A549 (cell line): Measurements from ENCODE around the gene C10orf105. TPM values are rescaled to one million over a fixed set of nuclear protein-coding genes. Genes with fewer than 3 reads are reported as not detected.

ENCODE experiments used
- ATAC-seq, 2 experiments: fragments of 200-7000 bp in 1 of 2; fragments of >200 bp in 1 of 2; cut with Nextera tagmentation in 1 of 2; cut with Tn5 transposase in 1 of 2; 3 replicates each; pipeline versions ENCODE4 v1.8.0 to v1.9.1; 2018 to 2020; ENCODE audit warnings: mild to moderate bottlenecking in 1 of 2, moderate library complexity in 1 of 2
- CTCF ChIA-PET: fragments of 300-600 bp; sonication (Branson Sonifier 250); formaldehyde crosslinking; extraction: SDS; loops from one replicate; lab custom pipeline; 2021; ENCODE audit warnings: antibody characterized with exemption, inconsistent platforms; lab: Yijun Ruan, JAX
- POLR2A ChIA-PET: fragments of 350-600 bp; formaldehyde crosslinking; extraction: SDS; loops from one replicate; lab custom pipeline; 2021; ENCODE audit warnings: antibody characterized with exemption, inconsistent platforms; lab: Yijun Ruan, JAX
- DNase-seq, 2 experiments: peaks; one replicate each; pipeline versions ENCODE4 v3.0.0 to v3.0.0-alpha.2; 2011 to 2016; ENCODE audit warnings: low read depth in 1 of 2, low spot score in 1 of 2
- FAIRE-seq: peaks from 2 replicates; lab custom pipeline; 2011; peaks lifted over from hg19 to GRCh38; lab: Jason Lieb, UNC
- H3K27ac ChIP-seq, 2 experiments: fragments of >200 bp; sonication (Bioruptor Twin); formaldehyde crosslinking; 3 replicates each; pipeline ENCODE4 v1.5.1; 2016 to 2017
- H3K4me1 ChIP-seq: fragments of >200 bp; sonication (Bioruptor Twin); formaldehyde crosslinking; 3 replicates; pipeline ENCODE4 v1.6.1; 2016
- H3K4me2 ChIP-seq: fragments of >200 bp; sonication (Bioruptor Twin); formaldehyde crosslinking; 3 replicates; pipeline ENCODE4 v1.6.1; 2016
- H3K4me3 ChIP-seq: fragments of >200 bp; sonication (Bioruptor Twin); formaldehyde crosslinking; 3 replicates; pipeline ENCODE4 v1.5.1; 2016
- H3K9me3 ChIP-seq: fragments of >200 bp; sonication (Bioruptor Twin); formaldehyde crosslinking; 3 replicates; pipeline ENCODE4 v1.6.1; 2016
- CBX2 ChIP-seq: fragments of 200-600 bp; sonication (generic); IDR thresholded peaks from 2 replicates; pipeline ENCODE4 v1.6.1; 2016; ENCODE audit warnings: low read depth, mild to moderate bottlenecking, borderline replicate concordance
- E2F6 ChIP-seq: IDR thresholded peaks from 2 replicates; pipeline ENCODE4 v1.6.1; 2012; ENCODE audit warnings: low read depth, borderline replicate concordance
- EHF ChIP-seq: fragments of 250-450 bp; sonication (Bioruptor Pico); IDR thresholded peaks from 2 replicates; pipeline ENCODE4 v1.5.0; 2020; ENCODE audit warnings: mild to moderate bottlenecking
- ESRRA ChIP-seq: fragments of 150-350 bp; IDR thresholded peaks from 2 replicates; pipeline ENCODE4 v1.6.1; 2014; ENCODE audit warnings: mild to moderate bottlenecking, low read length, borderline replicate concordance
- FOSB ChIP-seq: fragments of 250-450 bp; sonication (Bioruptor Pico); IDR thresholded peaks from 2 replicates; pipeline ENCODE4 v1.5.0; 2020; ENCODE audit warnings: mild to moderate bottlenecking, moderate library complexity
- FOSL2 ChIP-seq, 2 experiments: fragments of 450-650 bp in 1 of 2; fragments of >200 bp in 1 of 2; sonication (Bioruptor Twin) in 1 of 2; formaldehyde crosslinking; IDR thresholded peaks; 2 replicates each; pipeline versions ENCODE4 v1.5.0 to v1.6.1; 2016 to 2020; ENCODE audit warnings: mild to moderate bottlenecking in 1 of 2, moderate library complexity in 1 of 2
- HEYL ChIP-seq: fragments of 250-450 bp; sonication (Bioruptor Pico); IDR thresholded peaks from 2 replicates; pipeline ENCODE4 v1.8.0; 2021; ENCODE audit warnings: mild to moderate bottlenecking, moderate library complexity
- HMGXB4 ChIP-seq: fragments of 250-450 bp; sonication (Bioruptor Pico); IDR thresholded peaks from 2 replicates; pipeline ENCODE4 v1.5.0; 2021; ENCODE audit warnings: mild to moderate bottlenecking, moderate library complexity, borderline replicate concordance
- HOXA7 ChIP-seq: fragments of 250-450 bp; sonication (Bioruptor Pico); IDR thresholded peaks from 2 replicates; pipeline ENCODE4 v1.5.0; 2020; ENCODE audit warnings: mild to moderate bottlenecking, moderate library complexity
- HOXB13 ChIP-seq: fragments of 250-450 bp; sonication (Bioruptor Pico); IDR thresholded peaks from 2 replicates; pipeline ENCODE4 v1.5.0; 2020; ENCODE audit warnings: low read depth, mild to moderate bottlenecking, moderate library complexity
- HOXB5 ChIP-seq: fragments of 250-450 bp; sonication (Bioruptor Pico); IDR thresholded peaks from 2 replicates; pipeline ENCODE4 v1.5.0; 2020; ENCODE audit warnings: mild to moderate bottlenecking, moderate library complexity
- KDM1A ChIP-seq: fragments of 200-600 bp; sonication (generic); IDR thresholded peaks from 2 replicates; pipeline ENCODE4 v1.6.1; 2016; ENCODE audit warnings: low read depth, mild to moderate bottlenecking
- KDM5A ChIP-seq: fragments of 200-600 bp; sonication (generic); IDR thresholded peaks from 2 replicates; pipeline ENCODE4 v1.6.1; 2016; ENCODE audit warnings: antibody characterized with exemption, mild to moderate bottlenecking
- MAFK ChIP-seq: fragments of 450-650 bp; IDR thresholded peaks from 2 replicates; pipeline ENCODE4 v1.6.1; 2014; ENCODE audit not compliant: partially characterized antibody
- MAZ ChIP-seq: fragments of 150-350 bp; IDR thresholded peaks from 2 replicates; pipeline ENCODE4 v1.6.1; 2014; ENCODE audit warnings: antibody characterized with exemption, low read depth, low read length, borderline replicate concordance
- MYC ChIP-seq: IDR thresholded peaks from 2 replicates; pipeline ENCODE4 v1.6.1; 2012; ENCODE audit warnings: mild to moderate bottlenecking, inconsistent platforms, low read length, improper control_type of control experiment, borderline replicate concordance
- NFE2L2 ChIP-seq: fragments of 150-350 bp; conservative IDR thresholded peaks from 2 replicates; pipeline ENCODE4 v1.6.1; 2014; ENCODE audit warnings: low read length
- PHF8 ChIP-seq: fragments of 200-600 bp; sonication (generic); IDR thresholded peaks from 2 replicates; pipeline ENCODE4 v1.6.1; 2016; ENCODE audit warnings: low read depth, mild to moderate bottlenecking, antibody characterized with exemption, moderate library complexity, borderline replicate concordance
- POLR2A ChIP-seq: IDR thresholded peaks from 2 replicates; pipeline ENCODE4 v1.6.1; 2012; ENCODE audit warnings: mild to moderate bottlenecking, low read length
- RAD21 ChIP-seq, 2 experiments: fragments of >200 bp in 1 of 2; sonication (Bioruptor Twin) in 1 of 2; formaldehyde crosslinking in 1 of 2; IDR thresholded peaks in 1 of 2; conservative IDR thresholded peaks in 1 of 2; 2 replicates in 1 of 2; 3 replicates in 1 of 2; pipeline ENCODE4 v1.6.1; 2012 to 2018; ENCODE audit warnings: inconsistent platforms in 1 of 2
- RARB ChIP-seq: fragments of 250-450 bp; sonication (Bioruptor Pico); IDR thresholded peaks from 2 replicates; pipeline ENCODE4 v1.8.0; 2021; ENCODE audit warnings: mild to moderate bottlenecking, moderate library complexity
- RFX5 ChIP-seq: fragments of 450-650 bp; IDR thresholded peaks from 2 replicates; pipeline ENCODE4 v1.7.1; 2014; ENCODE audit warnings: antibody characterized with exemption, mild to moderate bottlenecking, moderate library complexity
- SMC3 ChIP-seq: fragments of >200 bp; sonication (Bioruptor Twin); formaldehyde crosslinking; IDR thresholded peaks from 3 replicates; pipeline ENCODE4 v1.6.1; 2018; ENCODE audit warnings: inconsistent platforms
- SREBF2 ChIP-seq: fragments of 450-650 bp; IDR thresholded peaks from 2 replicates; pipeline ENCODE4 v1.6.1; 2014; ENCODE audit warnings: mild to moderate bottlenecking, moderate library complexity
- ZC3H11A ChIP-seq: fragments of 450-650 bp; IDR thresholded peaks from 2 replicates; pipeline ENCODE4 v1.6.1; 2014; ENCODE audit warnings: antibody characterized with exemption, mild to moderate bottlenecking
- ZFP36 ChIP-seq: fragments of 450-650 bp; IDR thresholded peaks from 2 replicates; pipeline ENCODE4 v1.6.1; 2014; ENCODE audit warnings: borderline replicate concordance; ENCODE audit not compliant: partially characterized antibody
- ZNF302 ChIP-seq: fragments of 250-450 bp; sonication (Bioruptor Pico); IDR thresholded peaks from 2 replicates; pipeline ENCODE4 v1.9.0; 2021; ENCODE audit warnings: inconsistent platforms, mild to moderate bottlenecking, moderate library complexity
- WGBS: methylation state at CpG from one replicate; pipeline ENCODE4 v1.1.6; 2017; ENCODE audit errors: missing lambda C conversion rate; 5-methylcytosine and 5-hydroxymethylcytosine counted together
- polyA plus RNA-seq, 4 experiments: library from polyadenylated mRNA; depleted of rRNA in 3 of 4; stranded (reverse); fragments of >200 nt; fragmentation: RNase III in 1 of 4; extraction: RNeasy Plus Mini Kit Qiagen cat#74134 plus additional on column Dnase treatment in 1 of 4; gene quantifications; 2 replicates in 3 of 4; 3 replicates in 1 of 4; pipeline ENCODE4 v1.2.3, GENCODE V29; 2011 to 2017
- TF ChIP-seq, protein P1 (sequence below): fragments of >200 bp; sonication (Bioruptor Twin); formaldehyde crosslinking; IDR thresholded peaks from 2 replicates; pipeline ENCODE4 v1.6.1; 2016
- TF ChIP-seq, protein P2 (sequence below): fragments of 450-650 bp; IDR thresholded peaks from 2 replicates; pipeline ENCODE4 v1.6.1; 2014; ENCODE audit warnings: antibody characterized with exemption

C10orf105 gene
- polyA plus RNA-seq, 2 of the 4 experiments (the other 2 are of a cell fraction), result not detected

DNA sequence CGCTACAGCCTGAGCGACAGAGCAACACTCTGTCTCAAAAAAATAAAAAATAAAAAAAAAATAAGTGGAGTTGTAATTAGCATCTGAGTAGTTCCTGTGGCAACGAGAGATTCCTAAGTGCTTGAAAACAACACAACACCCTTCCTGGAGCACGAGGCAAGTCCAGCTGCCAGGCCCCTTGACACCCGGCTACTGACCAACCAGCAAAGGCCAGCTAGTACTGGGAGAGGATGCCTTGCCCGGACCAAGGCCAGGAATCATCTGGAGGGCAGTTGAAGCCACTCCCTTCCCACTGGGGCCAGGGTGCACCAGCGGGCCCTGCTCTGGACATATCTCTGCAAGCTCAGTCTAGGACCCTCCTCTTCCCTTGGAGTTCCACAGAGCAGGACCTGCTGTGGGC lies 536 bp downstream of the C10orf105 start:
- H3K4me1 ChIP-seq, result peaks cover 3% of the 10 kb centered on the region
- ATAC-seq, result no peak
- no peak overlapping the region for H3K4me3 ChIP-seq
- DNase-seq, result no peak
- POLR2A ChIA-PET, result no interaction called here
- WGBS, result 72% methylated on average over 7 of the region's 7 CpGs
- no peak overlapping the region for H3K27ac ChIP-seq
- no peak overlapping the region for H3K4me2 ChIP-seq
- TF ChIP-seq CBX2 (no peak), KDM5A (no peak), ZC3H11A (no peak), NFE2L2 (no peak), SMC3 (no peak), SREBF2 (no peak), MAZ (no peak), EHF (no peak), HOXB5 (CRISPR knock-in tag) (no peak), RFX5 (no peak), RARB (CRISPR knock-in tag) (no peak), E2F6 (no peak), MAFK (no peak), HMGXB4 (CRISPR knock-in tag) (no peak), KDM1A (no peak), HOXB13 (CRISPR knock-in tag) (no peak), ZFP36 (no peak), HEYL (CRISPR knock-in tag) (no peak)
- TF ChIP-seq, protein P1, sequence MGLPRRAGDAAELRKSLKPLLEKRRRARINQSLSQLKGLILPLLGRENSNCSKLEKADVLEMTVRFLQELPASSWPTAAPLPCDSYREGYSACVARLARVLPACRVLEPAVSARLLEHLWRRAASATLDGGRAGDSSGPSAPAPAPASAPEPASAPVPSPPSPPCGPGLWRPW, result no peak
- TF ChIP-seq, protein P2, sequence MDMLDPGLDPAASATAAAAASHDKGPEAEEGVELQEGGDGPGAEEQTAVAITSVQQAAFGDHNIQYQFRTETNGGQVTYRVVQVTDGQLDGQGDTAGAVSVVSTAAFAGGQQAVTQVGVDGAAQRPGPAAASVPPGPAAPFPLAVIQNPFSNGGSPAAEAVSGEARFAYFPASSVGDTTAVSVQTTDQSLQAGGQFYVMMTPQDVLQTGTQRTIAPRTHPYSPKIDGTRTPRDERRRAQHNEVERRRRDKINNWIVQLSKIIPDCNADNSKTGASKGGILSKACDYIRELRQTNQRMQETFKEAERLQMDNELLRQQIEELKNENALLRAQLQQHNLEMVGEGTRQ, result no peak
- CTCF ChIA-PET, result interaction anchor here (0.7 to 3.1 kb wide), 5 partner anchors 12 to 177 kb away, joined by 3 to 23 read pairs (median 5); partner anchors contain the start of gene VSIR
- no peak for FAIRE-seq
- H3K9me3 ChIP-seq, result no peaks in the 10 kb centered on the region

DNA sequence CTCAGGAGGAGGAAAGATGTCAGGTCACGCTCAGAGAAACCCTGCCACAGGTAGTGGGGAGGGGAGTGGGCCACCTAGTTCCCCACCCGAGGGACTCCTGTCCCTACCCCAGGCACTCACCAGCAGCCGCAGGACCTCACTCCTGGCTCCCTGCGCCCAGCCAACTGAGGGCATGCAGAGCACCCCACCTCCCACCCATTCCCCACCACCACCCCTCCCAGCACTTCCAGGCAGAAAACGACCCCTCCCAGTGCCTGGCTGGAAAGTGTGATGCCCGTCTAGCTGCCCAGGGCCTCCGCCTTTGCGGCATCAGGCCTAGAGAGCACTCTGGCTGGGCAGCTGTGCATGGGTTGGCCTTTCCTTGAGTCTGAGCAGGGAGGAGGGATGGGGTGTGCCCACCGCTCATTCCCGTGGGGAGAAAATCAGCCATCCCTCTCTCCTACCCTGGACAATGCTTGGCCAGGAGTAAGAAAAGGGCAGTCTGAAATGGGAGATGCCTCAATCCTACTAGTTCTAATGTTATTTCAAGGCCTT lies 1.3 kb downstream of the C10orf105 start:
- WGBS, result 92% methylated on average over 8 of the region's 10 CpGs
- POLR2A ChIA-PET, result interaction anchor here (1.0 kb wide), 1 partner anchor 498 kb away, joined by 5 read pairs; the partner anchor contains the start of gene ASCC1
- ATAC-seq, result no peak
- H3K4me1 ChIP-seq, result peaks cover 10% of the 10 kb centered on the region
- CTCF ChIA-PET, result interaction anchor here (0.6 to 5.3 kb wide), 7 partner anchors 7 to 353 kb away, joined by 3 to 42 read pairs (median 10); partner anchors contain the start of gene VSIR
- H3K4me3 ChIP-seq, result no peak overlapping the region
- DNase-seq, result no peak
- no peaks in the 10 kb centered on the region for H3K9me3 ChIP-seq
- no peak for FAIRE-seq
- peak overlapping the region in 1 of 2 experiments; percentile 1; a peak in 1 of 6 replicates for H3K27ac ChIP-seq
- H3K4me2 ChIP-seq, result no peak overlapping the region
- TF ChIP-seq RARB (CRISPR knock-in tag) (no peak), NFE2L2 (no peak), RAD21 (conservative IDR thresholded peaks at IDR 0.05 in 1 of 2, IDR thresholded peaks at IDR 0.05 in 1 of 2) (no peak), POLR2A (no peak), HOXA7 (CRISPR knock-in tag) (no peak), ZNF302 (no peak), FOSB (CRISPR knock-in tag) (no peak), PHF8 (no peak), HMGXB4 (CRISPR knock-in tag) (no peak), E2F6 (no peak), RFX5 (no peak), FOSL2 (IDR thresholded peaks at IDR 0.05) (no peak), FOSL2 (CRISPR knock-in tag; IDR thresholded peaks at IDR 0.05) (no peak), SREBF2 (no peak), ESRRA (no peak), MYC (no peak), HEYL (CRISPR knock-in tag) (no peak)
- TF ChIP-seq, protein P1, result no peak
- TF ChIP-seq, protein P2, result no peak
